Thyroid gland (tissue), 4 donors: ENCODE measurements around the gene SMIM12. TPM values are rescaled to one million over a fixed set of nuclear protein-coding genes. Genes with fewer than 3 reads are reported as not detected.

Source experiments
- DNase-seq, 2 donors: peaks; one replicate each; pipeline ENCODE4 v3.0.0-alpha.2; 2019
- H3K27ac ChIP-seq, 3 donors: fragments of 200-600 bp; sonication (generic); 1 replicate in 2 of 3; 2 replicates in 1 of 3; pipeline ENCODE4 v1.5.1; 2016 to 2019; ENCODE audit warnings: mild to moderate bottlenecking in 1 of 3, moderate library complexity in 1 of 3
- H3K27me3 ChIP-seq: fragments of 200-600 bp; sonication (generic); one replicate; pipeline ENCODE4 v1.5.1; 2019
- H3K36me3 ChIP-seq, 2 donors: fragments of 200-600 bp; sonication (generic); one replicate each; pipeline ENCODE4 v1.5.1; 2016 to 2019
- H3K4me1 ChIP-seq, 2 donors: fragments of 200-600 bp; sonication (generic); one replicate each; pipeline ENCODE4 v1.5.1; 2017 to 2019
- H3K4me3 ChIP-seq, 3 donors: fragments of 200-600 bp; sonication (generic); replicated peaks in 1 of 3; 1 replicate in 2 of 3; 2 replicates in 1 of 3; pipeline ENCODE4 v1.5.1; 2016; ENCODE audit warnings: mild to moderate bottlenecking in 1 of 3
- H3K9me3 ChIP-seq: fragments of 200-600 bp; sonication (generic); one replicate; pipeline ENCODE4 v1.5.1; 2017
- CTCF ChIP-seq, 6 experiments: fragments of 200-600 bp in 3 of 6; fragments of 450-650 bp in 3 of 6; sonication (generic) in 3 of 6; IDR thresholded peaks; one replicate each; pipeline ENCODE4 v1.5.1; 2016 to 2019; ENCODE audit warnings: antibody characterized with exemption in 6 of 6, mild to moderate bottlenecking in 2 of 6, inconsistent platforms in 1 of 6, moderate library complexity in 1 of 6
- POLR2A ChIP-seq, 2 donors: fragments of 450-650 bp; IDR thresholded peaks; one replicate each; pipeline ENCODE4 v1.6.1; 2017; ENCODE audit warnings: antibody characterized with exemption in 2 of 2, mild to moderate bottlenecking in 2 of 2, moderate library complexity in 1 of 2
- WGBS, 2 donors: methylation state at CpG; one replicate each; pipeline ENCODE4 v1.1.5; 2017; 5-methylcytosine and 5-hydroxymethylcytosine counted together
- intact Hi-C: fragments of 100-400 bp; cut with DNase I; formaldehyde crosslinking; loops from one replicate; pipeline ENCODE4 v1.15.1; 2023
- total RNA-seq, 4 donors: library from RNA; depleted of rRNA; stranded (reverse); fragments of >200 nt; gene quantifications; one replicate each; pipeline ENCODE4 v1.2.3, GENCODE V29; 2016

Gene SMIM12
- total RNA-seq, 4 donors from 2014 or later: 26.5 to 32.8 (median 29.8) TPM

- H3K36me3 ChIP-seq: no peaks in the 10 kb centered on the region
- intact Hi-C loops: no loop called here
- TF ChIP-seq CTCF (IDR thresholded peaks at IDR 0.05): no peak
- WGBS, 2 donors: 5 to 8% methylated on average over 5 to 10 of the region's 80 CpGs
- DNase-seq: peak; percentile 35 to 53
- H3K9me3 ChIP-seq: no peaks in the 10 kb centered on the region
- H3K27me3 ChIP-seq: peaks cover 16% of the 10 kb centered on the region
- H3K4me3 ChIP-seq: peak overlapping the region in 1 of 3 donors; percentile 10
- no peak overlapping the region for H3K27ac ChIP-seq
- peaks cover 7 to 11% of the 10 kb centered on the region in 2 donors for H3K4me1 ChIP-seq
Measured at GRCh38 chr1:34885405-34886247, 26.1 kb upstream of the SMIM12 start.

GRCh38 chr1:34884961-34885360 lies 25.4 kb upstream of the SMIM12 start:
- no peaks in the 10 kb centered on the region for H3K9me3 ChIP-seq
- peaks cover 7 to 11% of the 10 kb centered on the region in 2 donors for H3K4me1 ChIP-seq
- peaks cover 16% of the 10 kb centered on the region for H3K27me3 ChIP-seq
- no peak overlapping the region for H3K4me3 ChIP-seq
- no peak overlapping the region for H3K27ac ChIP-seq
- H3K36me3 ChIP-seq: no peaks in the 10 kb centered on the region
- peak in 1 of 2 donors; percentile 9 for DNase-seq
- TF ChIP-seq CTCF (IDR thresholded peaks at IDR 0.05) (no peak), POLR2A (IDR thresholded peaks at IDR 0.05) (no peak)
- WGBS, 2 donors: 17 to 22% methylated on average over 11 to 15 of the region's 19 CpGs
- intact Hi-C loops: no loop called here

- Histone ChIP-seq H3K27ac (no peak overlapping the region), H3K36me3 (no peaks in the 10 kb centered on the region), H3K4me3 (no peak overlapping the region), H3K4me1 (peaks cover 7 to 11% of the 10 kb centered on the region in 2 donors), H3K9me3 (no peaks in the 10 kb centered on the region), H3K27me3 (peaks cover 16% of the 10 kb centered on the region)
- TF ChIP-seq CTCF (IDR thresholded peaks at IDR 0.05) (no peak), POLR2A (IDR thresholded peaks at IDR 0.05) (no peak)
- DNase-seq: no peak
- WGBS, 2 donors: 42 to 51% methylated on average over 3 of the region's 3 CpGs
- intact Hi-C loops: no loop called here
Measured at GRCh38 chr1:34884536-34884935, 25.0 kb upstream of the SMIM12 start.

GRCh38 chr1:34879230-34879629 lies 19.7 kb upstream of the SMIM12 start:
- intact Hi-C loops: no loop called here
- TF ChIP-seq CTCF (IDR thresholded peaks at IDR 0.05) (no peak), POLR2A (IDR thresholded peaks at IDR 0.05) (no peak)
- Histone ChIP-seq H3K27me3 (peaks cover 3% of the 10 kb centered on the region), H3K36me3 (no peaks in the 10 kb centered on the region), H3K9me3 (no peaks in the 10 kb centered on the region), H3K4me3 (no peak overlapping the region), H3K4me1 (no peaks in the 10 kb centered on the region), H3K27ac (no peak overlapping the region)
- 62 to 68% methylated on average over 9 of the region's 9 CpGs for WGBS, 2 donors
- DNase-seq: no peak

GRCh38 chr1:34876406-34876805 lies 16.9 kb upstream of the SMIM12 start:
- intact Hi-C loops: no loop called here
- H3K36me3 ChIP-seq: no peaks in the 10 kb centered on the region
- H3K4me3 ChIP-seq: no peak overlapping the region
- H3K9me3 ChIP-seq: no peaks in the 10 kb centered on the region
- TF ChIP-seq POLR2A (IDR thresholded peaks at IDR 0.05) (no peak), CTCF (IDR thresholded peaks at IDR 0.05) (no peak)
- H3K4me1 ChIP-seq: no peaks in the 10 kb centered on the region
- H3K27ac ChIP-seq: no peak overlapping the region
- H3K27me3 ChIP-seq: no peaks in the 10 kb centered on the region
- no peak for DNase-seq
- WGBS, 2 donors: 74 to 84% methylated on average over 7 of the region's 7 CpGs
